ENCODE measurements around the gene GPR152. TPM values are rescaled to one million over a fixed set of nuclear protein-coding genes. Genes with fewer than 3 reads are reported as not detected.

GPR152 gene
- total and polyA plus RNA-seq, 12 donors: not detected

DNA sequence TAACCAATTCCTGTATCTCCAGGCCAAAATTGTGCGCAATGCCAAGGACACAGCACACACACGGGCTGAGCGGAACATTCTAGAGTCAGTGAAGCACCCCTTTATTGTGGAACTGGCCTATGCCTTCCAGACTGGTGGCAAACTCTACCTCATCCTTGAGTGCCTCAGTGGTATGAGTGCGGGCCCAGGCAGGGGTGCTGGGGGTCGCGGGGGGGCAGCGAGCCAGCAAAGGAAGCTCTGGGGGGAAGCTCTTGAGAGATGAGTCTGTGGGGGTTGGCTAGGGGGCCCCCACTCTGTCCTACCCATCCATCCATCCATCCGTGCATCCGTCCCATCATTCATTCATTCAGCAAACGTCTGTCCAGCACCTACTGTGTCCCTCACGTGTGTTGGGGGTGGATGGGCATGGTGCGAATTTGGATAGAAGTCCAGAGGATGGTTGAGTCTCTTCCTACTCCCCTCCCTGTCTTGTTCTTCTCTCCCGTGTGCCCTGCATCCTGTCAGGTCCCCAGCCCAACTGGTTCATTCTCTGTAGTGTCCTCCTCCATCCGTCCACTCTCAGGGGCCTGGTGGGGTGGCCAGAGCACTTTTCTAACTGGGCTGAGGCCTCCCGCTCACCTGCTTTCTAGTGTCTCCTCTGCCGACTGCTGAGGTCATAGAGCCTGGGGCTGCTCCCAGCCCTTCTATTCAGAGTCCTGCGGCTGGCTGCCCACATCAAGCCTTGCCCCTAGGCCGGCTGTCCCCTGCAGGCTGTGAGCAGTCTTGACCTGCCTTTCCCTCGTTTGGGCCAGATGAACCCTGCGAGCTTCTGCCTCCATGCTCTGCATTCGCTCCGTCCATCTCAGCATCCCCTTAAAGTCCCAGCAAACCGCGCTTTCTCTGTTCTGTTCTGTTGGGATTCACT lies 20.9 kb downstream of the GPR152 start:
- intact Hi-C loops (cut with DNase I): no loop called here
- ATAC-seq (no peak), DNase-seq (no peak)
- no peak overlapping the region for H3K27ac ChIP-seq
- no peak overlapping the region for H3K4me3 ChIP-seq
- TF ChIP-seq, protein P1, sequence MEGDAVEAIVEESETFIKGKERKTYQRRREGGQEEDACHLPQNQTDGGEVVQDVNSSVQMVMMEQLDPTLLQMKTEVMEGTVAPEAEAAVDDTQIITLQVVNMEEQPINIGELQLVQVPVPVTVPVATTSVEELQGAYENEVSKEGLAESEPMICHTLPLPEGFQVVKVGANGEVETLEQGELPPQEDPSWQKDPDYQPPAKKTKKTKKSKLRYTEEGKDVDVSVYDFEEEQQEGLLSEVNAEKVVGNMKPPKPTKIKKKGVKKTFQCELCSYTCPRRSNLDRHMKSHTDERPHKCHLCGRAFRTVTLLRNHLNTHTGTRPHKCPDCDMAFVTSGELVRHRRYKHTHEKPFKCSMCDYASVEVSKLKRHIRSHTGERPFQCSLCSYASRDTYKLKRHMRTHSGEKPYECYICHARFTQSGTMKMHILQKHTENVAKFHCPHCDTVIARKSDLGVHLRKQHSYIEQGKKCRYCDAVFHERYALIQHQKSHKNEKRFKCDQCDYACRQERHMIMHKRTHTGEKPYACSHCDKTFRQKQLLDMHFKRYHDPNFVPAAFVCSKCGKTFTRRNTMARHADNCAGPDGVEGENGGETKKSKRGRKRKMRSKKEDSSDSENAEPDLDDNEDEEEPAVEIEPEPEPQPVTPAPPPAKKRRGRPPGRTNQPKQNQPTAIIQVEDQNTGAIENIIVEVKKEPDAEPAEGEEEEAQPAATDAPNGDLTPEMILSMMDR (IDR thresholded peaks at IDR 0.05): no peak
- no peaks in the 10 kb centered on the region for H3K27me3 ChIP-seq
- H3K36me3 ChIP-seq: peaks cover 0 to 69% (median 25%) of the 10 kb centered on the region in 9 donors
- H3K4me1 ChIP-seq: peaks cover 0 to 32% (median 20%) of the 10 kb centered on the region in 9 donors
- WGBS, 2 donors: 93 to 95% methylated on average over 24 of the region's 24 CpGs
- H3K9me3 ChIP-seq: no peaks in the 10 kb centered on the region

DNA sequence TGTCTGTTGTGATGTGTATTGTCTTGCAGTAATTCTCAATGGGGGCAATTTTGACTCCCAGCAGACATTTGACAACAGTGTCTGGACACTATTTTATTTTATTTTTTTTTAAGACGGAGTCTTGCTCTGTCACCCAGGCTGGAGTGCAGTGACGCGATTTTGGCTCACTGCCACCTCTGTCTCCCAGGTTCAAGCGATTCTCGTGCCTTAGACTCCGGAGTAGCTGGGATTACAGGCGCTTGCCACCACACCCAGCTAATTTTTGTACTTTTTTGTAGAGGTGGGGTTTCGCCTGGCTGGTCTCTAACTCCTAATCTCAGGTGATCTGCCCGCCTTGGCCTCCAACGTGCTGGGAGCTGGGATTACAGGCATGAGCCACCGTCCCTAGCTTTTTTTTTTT lies 22.8 kb downstream of the GPR152 start:
- peaks cover 0 to 54% (median 24%) of the 10 kb centered on the region in 9 donors for H3K36me3 ChIP-seq
- no peaks in the 10 kb centered on the region for H3K9me3 ChIP-seq
- H3K4me3 ChIP-seq: peak overlapping the region in 3 of 10 donors; percentile 68 to 91 (median 79)
- WGBS, 2 donors: 76 to 77% methylated on average over 11 of the region's 11 CpGs
- H3K27ac ChIP-seq: no peak overlapping the region
- DNase-seq: no peak
- intact Hi-C loops (cut with DNase I): loop anchor here in 2 of 10 donors (5.0 to 10.0 kb wide), 2 partner anchors 38 to 75 kb away; partner anchors contain the start of genes TMEM134 (in 2 of the 2) and POLD4 (in 1 of the 2)
- no peak for ATAC-seq
- H3K27me3 ChIP-seq: no peaks in the 10 kb centered on the region
- TF ChIP-seq, protein P1 (IDR thresholded peaks at IDR 0.05): no peak
- H3K4me1 ChIP-seq: peaks cover 0 to 27% (median 20%) of the 10 kb centered on the region in 9 donors

DNA sequence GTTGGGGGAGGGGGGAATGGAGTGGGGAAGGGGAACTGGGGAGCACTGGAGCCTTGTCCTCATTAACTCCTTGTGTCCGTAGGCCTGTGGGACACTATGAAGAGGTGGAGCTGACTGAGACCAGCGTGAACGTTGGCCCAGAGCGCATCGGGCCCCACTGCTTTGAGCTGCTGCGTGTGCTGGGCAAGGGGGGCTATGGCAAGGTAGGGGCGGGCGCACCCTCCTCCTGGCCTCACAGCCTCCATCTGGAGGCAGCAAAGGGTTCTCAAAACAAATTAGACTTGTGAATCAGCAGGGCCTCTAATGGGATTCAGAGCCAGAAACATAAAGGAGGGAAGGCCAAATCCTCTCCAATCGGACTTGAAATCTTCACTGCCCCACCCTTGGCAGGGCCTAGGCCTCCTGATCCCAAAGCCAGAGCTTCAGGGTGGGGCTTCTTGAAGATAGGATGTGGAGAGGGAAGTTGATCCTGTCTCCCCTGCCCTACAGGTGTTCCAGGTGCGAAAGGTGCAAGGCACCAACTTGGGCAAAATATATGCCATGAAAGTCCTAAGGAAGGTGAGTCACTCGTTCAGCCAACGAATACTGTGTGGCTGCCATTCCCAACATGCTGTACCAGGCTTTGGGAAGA lies 23.4 kb downstream of the GPR152 start:
- H3K27ac ChIP-seq: peak overlapping the region in 9 of 10 donors; percentile 85 to 96 (median 94)

More for the DNA sequence above, 23.4 kb downstream of the GPR152 start:
- TF ChIP-seq, protein P1 (IDR thresholded peaks at IDR 0.05): no peak
- Histone ChIP-seq H3K36me3 (peaks cover 0 to 49% (median 18%) of the 10 kb centered on the region in 9 donors), H3K4me1 (peaks cover 0 to 27% (median 20%) of the 10 kb centered on the region in 9 donors), H3K9me3 (no peaks in the 10 kb centered on the region), H3K27me3 (no peaks in the 10 kb centered on the region), H3K4me3 (peak overlapping the region; percentile 59 to 95 (median 86))
- DNase-seq (no peak), ATAC-seq (no peak)
- 52 to 53% methylated on average over 12 of the region's 12 CpGs for WGBS, 2 donors
- intact Hi-C loops (cut with DNase I): loop anchor here in 2 of 10 donors (5.0 to 10.0 kb wide), 2 partner anchors 38 to 74 kb away; partner anchors contain the start of genes TMEM134 (in 2 of the 2) and POLD4 (in 1 of the 2)
